A549 treated with AZD2906 at 1 μM for 4 hours (cell line): ENCODE data around the gene GRN. TPM values are rescaled to one million over a fixed set of nuclear protein-coding genes. Genes with fewer than 3 reads are reported as not detected.

Source experiments
- total RNA-seq: library from RNA; stranded (reverse); fragments of 200-300 nt; extraction: Qiagen RNA extraction; gene quantifications from 5 replicates; pipeline ENCODE4 v1.2.3, GENCODE V29; 2022

Gene GRN
- total RNA-seq: 224 to 253 TPM (median 236 TPM) in 5 replicates

GRCh38 chr17:44344939-44345453, at the start of gene GRN:
TSS of gene GRN (plus strand) at chr17:44345302. CDS start at chr17:44349165, 3,863 bp downstream.

GRCh38 chr17:44308320-44308818, 36.7 kb upstream of the GRN start, which contains the start of gene RUNDC3A:
TSS of gene RUNDC3A (plus strand) at chr17:44308601. CDS start at chr17:44308833, 232 bp downstream.

GRCh38 chr17:44324571-44325275, 20.4 kb upstream of the GRN start, which contains the start of gene SLC25A39:
TSS of gene SLC25A39 (minus strand) at chr17:44324823. CDS start at chr17:44323562, 1,261 bp downstream.

GRCh38 chr17:44363613-44364159, 18.6 kb downstream of the GRN start, which contains the start of gene FAM171A2:
TSS of gene FAM171A2 (minus strand) at chr17:44363853. CDS start at chr17:44363714, 139 bp downstream.

GRCh38 chr17:44389281-44389680, 44.2 kb downstream of the GRN start, which contains the start of gene ITGA2B:
TSS of gene ITGA2B (minus strand) at chr17:44389649. CDS start at chr17:44389473, 176 bp downstream.

Other genes starting within 250 kb of the GRN start
- gene HDAC5, start 221.7 kb upstream of the GRN start, total RNA-seq: 12.0 to 16.8 TPM (median 15.3 TPM) in 5 replicates
- 8.3 to 11.9 TPM (median 11.3 TPM) in 5 replicates for gene HROB, start 203.4 kb upstream of the GRN start, total RNA-seq
- 0.07 TPM in 3 of 5 replicates, not detected in the others for gene ASB16, start 174.6 kb upstream of the GRN start, total RNA-seq
- 34.5 to 43.3 TPM (median 42.7 TPM) in 5 replicates for gene TMUB2, start 158.3 kb upstream of the GRN start, total RNA-seq
- 52.9 to 68.2 TPM (median 63.5 TPM) in 5 replicates for gene ATXN7L3, start 145.4 kb upstream of the GRN start, total RNA-seq
- 79.2 to 91.0 TPM (median 85.8 TPM) in 5 replicates for gene UBTF, start 125.6 kb upstream of the GRN start, total RNA-seq
- gene SLC4A1, start 77.2 kb upstream of the GRN start, total RNA-seq: not detected in 5 replicates
- gene RUNDC3A, start 36.7 kb upstream of the GRN start, total RNA-seq: 0.82 to 1.5 TPM (median 0.88 TPM) in 5 replicates
- 145 to 205 TPM (median 196 TPM) in 5 replicates for gene SLC25A39, start 20.5 kb upstream of the GRN start, total RNA-seq
- 2.8 to 4.8 TPM (median 3.5 TPM) in 5 replicates for gene FAM171A2, start 18.6 kb downstream of the GRN start, total RNA-seq
- 1.0 to 1.5 TPM (median 1.3 TPM) in 5 replicates for gene ITGA2B, start 44.3 kb downstream of the GRN start, total RNA-seq
- 16.8 to 25.1 TPM (median 20.3 TPM) in 5 replicates for gene GPATCH8, start 158.1 kb downstream of the GRN start, total RNA-seq
- gene FZD2, start 212.2 kb downstream of the GRN start, total RNA-seq: 23.6 to 37.5 TPM (median 34.8 TPM) in 5 replicates